NCI-H1694 (cell line): ENCODE results near the gene DCN.

Source experiments
- DNase-seq: peaks from one replicate; lab custom pipeline; 2025; lab: John Stamatoyannopoulos, UW

The DCN gene

DNA sequence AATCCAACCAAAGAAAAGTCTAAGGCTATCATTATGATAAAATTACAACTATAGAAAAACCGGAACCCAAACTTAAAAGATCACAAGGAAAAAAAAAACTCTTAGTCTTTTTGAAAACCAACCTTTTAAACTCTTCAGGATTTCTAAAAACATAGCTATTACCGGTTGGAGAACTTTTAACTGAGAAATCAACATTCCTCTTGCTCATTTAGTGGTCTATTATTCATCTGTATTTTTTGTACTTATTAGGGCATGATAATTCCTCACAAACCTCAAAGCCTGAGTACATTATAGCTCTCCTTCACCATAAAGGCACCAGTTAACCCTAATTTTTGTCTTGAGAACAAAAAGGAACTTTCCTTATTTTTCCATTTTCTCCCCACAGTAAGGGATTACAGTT lies 81.7 kb downstream of the DCN start:
- no peak for DNase-seq

DNA sequence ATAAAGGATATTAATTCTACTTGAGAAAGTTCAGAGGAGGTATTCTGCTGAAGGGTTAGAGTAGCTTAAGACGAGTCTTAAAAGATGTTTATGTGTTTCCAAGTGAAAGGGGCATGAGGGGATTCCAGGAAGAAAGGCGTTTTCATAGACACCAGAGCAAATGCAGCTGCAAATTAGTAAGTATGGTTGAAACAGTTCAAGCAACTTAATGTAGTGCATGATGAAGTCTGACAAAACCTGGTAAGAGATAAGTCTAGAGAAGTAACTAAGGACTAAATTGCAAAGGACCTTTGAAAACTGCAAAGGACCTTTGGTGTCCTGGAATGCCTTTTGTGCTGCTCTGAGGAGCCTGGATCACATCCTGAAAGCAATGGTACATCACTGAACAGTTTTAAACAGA lies 82.8 kb downstream of the DCN start:
- no peak for DNase-seq

DNA sequence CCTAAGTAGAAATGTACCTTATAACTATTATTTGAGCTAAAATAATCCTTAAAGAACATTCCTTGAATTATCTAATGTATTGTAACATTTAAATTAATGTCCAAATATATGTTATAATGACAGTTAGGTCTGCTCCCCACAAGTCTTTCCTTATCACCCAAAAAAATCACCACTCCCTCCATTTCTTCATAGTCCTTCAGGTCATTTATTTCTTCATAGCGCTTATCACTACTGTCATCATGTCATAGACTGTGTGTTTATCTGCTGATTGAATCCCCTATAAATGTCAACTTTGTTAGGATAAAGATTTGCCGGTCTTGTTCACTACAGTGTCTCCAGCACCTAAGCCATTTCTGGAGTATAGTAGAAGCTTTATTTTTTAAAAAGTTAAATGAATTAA lies 83.3 kb downstream of the DCN start:
- no peak for DNase-seq

DNA sequence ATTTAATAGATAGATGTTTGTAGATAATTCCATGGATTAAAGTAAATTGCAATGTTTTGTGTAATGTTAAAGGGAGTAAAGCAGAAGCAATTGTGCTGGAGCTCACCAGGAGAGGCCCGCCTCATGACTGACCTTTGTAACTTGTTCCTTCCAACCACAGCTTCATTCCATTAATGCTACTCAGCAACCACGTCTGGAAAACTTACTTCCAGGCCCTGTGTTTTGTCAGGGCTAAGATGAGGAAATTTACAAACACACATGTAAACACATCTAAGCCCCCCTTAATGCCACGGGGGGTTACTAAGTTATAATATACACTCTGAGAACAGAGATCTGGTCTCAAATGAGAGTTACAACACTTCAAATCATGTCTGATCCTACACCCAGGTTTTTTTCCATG lies 83.7 kb downstream of the DCN start:
- no peak for DNase-seq

DNA sequence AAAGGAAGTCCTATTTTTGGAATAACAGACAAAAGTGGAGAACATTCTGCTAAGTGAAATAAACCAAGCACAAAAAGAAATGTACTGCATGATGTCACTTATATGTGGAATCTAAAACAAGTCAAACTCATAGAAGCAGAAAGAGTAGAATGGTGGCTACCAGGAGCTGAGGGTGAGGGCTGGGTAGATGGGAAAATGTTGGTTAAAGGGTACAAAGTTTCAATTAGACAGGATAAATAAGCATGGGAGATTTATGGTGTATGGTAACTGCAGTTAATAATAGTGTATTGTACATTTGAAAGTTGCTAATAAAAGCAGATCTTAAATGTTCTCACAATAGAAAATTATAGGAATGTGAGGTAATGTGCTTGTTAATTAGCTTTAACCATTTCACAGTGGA lies 84.2 kb downstream of the DCN start:
- no peak for DNase-seq

DNA sequence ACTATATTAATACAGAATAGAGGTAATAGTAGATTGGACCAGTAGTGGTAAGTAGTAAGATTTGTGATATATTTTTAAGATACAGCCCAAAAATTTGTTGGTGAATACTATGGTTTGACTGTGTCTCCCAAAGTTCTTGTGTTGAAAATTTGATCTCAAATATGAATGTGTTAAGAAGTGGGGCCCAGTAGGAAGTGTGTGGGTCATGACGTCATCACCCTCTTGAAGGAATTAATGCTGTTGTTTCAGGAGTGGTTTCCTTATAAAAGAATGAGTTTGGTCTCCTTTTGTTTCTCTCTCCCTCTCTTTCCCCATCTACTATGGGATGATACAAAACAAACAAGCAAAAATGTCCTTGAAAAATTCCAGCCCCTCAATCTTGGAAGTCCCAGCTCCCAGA lies 87.7 kb downstream of the DCN start:
- no peak for DNase-seq

DNA sequence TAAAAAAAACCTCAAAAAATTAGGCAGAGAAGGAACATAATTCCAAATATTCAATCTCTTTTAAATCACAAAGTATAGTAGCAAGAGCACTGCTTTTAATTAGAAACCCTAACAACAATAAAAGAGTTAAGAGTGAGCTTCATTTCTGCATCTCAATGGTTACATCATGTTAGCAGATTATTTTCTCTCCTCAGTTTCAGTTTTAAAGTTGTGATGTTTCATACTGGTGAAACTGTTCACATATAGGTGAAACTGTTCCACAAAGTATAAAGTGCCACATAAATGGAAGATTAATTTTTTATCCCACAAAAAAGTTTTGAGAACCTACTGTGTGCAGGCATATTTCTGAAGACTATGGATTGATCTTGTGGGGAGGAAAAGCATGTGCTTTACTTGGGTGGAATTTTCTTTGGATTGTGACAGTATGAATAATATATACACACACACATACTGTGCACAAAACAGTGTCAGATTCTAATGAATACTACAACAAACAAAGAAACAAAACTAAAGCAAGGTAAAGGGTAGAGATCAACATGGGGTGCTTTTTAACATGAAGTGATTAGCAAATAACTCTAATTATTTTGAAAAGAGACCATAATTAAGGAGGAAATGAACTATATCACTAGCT lies 88.5 kb downstream of the DCN start:
- no peak for DNase-seq

DNA sequence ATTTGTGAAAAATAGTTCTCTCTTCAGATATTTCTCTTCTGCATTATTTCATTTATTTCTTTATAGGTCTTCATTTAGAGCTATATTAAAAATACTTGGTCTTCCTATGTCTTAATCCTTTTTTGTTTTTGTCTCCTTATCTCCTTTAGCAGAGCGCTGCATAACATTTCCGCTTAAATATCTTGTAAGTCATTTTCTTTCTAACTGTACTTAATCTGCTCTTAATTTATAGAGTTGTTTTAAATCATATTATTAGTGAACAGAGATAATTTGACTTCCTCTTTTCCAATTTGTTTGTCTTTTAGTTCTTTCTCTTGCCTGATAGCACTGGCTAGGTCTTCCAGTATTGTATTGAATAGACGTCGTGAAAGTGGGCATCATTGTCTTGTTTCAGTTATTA lies 89.3 kb downstream of the DCN start:
- DNase-seq = no peak

DNA sequence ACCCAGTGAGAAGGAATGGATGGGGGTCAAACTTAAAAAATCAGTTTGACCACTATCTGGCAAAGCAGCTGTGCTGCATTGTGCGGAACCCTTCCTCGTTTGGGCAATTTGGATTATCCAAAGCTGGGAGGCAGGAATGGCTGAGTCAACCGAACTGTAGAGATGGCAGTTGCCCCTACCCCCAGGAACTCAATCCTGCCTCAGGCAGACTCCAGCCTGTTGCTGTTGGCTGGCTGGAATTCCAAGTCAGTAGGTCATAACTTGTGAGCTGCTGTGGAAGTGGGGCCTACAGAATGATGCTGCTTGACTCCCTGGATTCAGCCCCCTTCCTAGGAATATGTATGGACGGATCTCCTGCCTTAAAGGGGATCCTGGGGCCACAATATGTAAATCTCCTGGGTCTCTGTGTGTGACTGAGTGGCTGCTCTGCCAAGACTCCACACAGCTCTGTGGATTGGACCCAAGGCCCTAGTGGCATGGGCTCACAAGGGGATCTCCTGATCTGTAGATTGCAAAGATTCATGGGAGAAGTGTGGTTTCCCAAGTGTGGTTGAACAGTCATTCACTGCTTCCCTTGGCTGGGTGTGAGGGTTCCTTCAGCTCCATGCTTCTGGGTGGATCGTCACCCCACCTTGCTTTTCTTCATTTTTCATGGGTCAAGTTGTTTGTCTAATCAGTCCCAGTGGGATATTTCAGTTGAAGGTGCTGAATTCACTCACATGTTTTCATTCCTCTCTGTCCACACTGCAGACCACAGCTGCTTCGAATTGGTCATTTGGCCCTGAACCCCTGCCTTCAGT lies 90.5 kb downstream of the DCN start:
- DNase-seq = no peak
